Measurements from ENCODE around the gene LRP1. TPM values are rescaled to one million over a fixed set of nuclear protein-coding genes. Genes with fewer than 3 reads are reported as not detected.

LRP1 gene
- total and polyA plus RNA-seq, 2 of the 13 experiments (the other 11 are each of a cell fraction or from before 2014, with no cell fraction given): 14.7 to 30.8 TPM

DNA sequence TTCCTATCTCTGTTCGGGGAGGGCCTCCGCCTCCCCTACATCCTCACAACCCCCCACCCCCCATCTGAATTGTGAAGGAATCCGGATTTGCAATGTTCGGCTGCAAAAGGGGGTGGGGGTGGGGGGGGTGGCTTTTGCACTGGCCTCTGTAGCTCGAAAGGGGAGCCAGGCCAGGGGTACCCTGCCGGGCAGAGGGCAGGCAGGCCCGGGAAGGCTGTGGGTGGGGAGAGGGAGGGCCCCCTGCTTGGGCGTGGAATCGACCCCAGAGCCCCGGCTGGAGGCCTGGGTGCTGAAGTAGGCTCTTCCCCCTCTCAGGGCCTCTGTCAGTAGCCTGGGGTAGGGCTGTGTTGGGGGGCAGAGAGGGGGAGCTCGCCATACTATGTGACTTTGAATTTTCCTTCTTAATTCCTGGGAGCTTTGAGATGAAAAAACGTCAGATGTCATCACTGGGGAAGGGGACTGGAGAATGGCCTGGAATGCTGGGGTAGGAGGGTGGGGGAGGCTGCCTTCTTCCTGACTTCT, 1.1 kb downstream of the LRP1 start:
- Histone ChIP-seq H3K79me2 (ENCODE audit: insufficient read depth, low read length) (peaks cover 55% of the 10 kb centered on the region), H3K27ac (ENCODE audit: extremely low read length, insufficient read depth, low read length) (peak overlapping the region; percentile 59), H3K9ac (ENCODE audit: insufficient read depth, low read depth, low read length) (peak overlapping the region; percentile 76), H4K20me1 (ENCODE audit: insufficient read depth, low read length) (peaks cover 30% of the 10 kb centered on the region), H3K9me3 (ENCODE audit: low read length) (no peaks in the 10 kb centered on the region), H3K4me3 (replicated peaks in 1 of 3; ENCODE audit: insufficient read depth in 1 of 3, low read depth in 2 of 3, low read length in 3 of 3) (peak overlapping the region; percentile 87 to 96 (median 88)), H3K4me2 (ENCODE audit: low read depth, low read length) (peak overlapping the region; percentile 94), H2AFZ (ENCODE audit: low read length) (no peak overlapping the region), H3K36me3 (replicated peaks in 1 of 2; ENCODE audit: control insufficient read depth in 1 of 2, insufficient read depth in 2 of 2, low read length in 2 of 2) (peaks cover 2 to 3% of the 10 kb centered on the region in 2 experiments; a peak in 2 of 5 replicates), H3K27me3 (ENCODE audit: control insufficient read depth in 1 of 2, insufficient read depth in 2 of 2, low read length in 2 of 2) (no peaks in the 10 kb centered on the region; a peak in 1 of 5 replicates), H3K4me1 (ENCODE audit: insufficient read depth, low read length) (peaks cover 58% of the 10 kb centered on the region)
- FAIRE-seq (no peak), ATAC-seq (no peak), DNase-seq (ENCODE audit: low spot score) (no peak)
- in situ Hi-C loops (cut with HindIII; ENCODE audit: extremely low pct_ligation_motif_present, low pct_unique_long_range_greater_than_20kb): no loop called here
- CTCF ChIA-PET (ENCODE audit: low intra/inter-chr PET ratio, low total read pairs): no interaction called here
- no TSS peak for BruUV-seq (replicated peaks)
- 0% methylated on average over 5 of the region's 12 CpGs for WGBS (ENCODE audit: low lambda C conversion rate)
- intact Hi-C loops (cut with micrococcal nuclease; ENCODE audit: unreplicated experiment): no loop called here
- POLR2A ChIA-PET: interaction anchor here (0.6 to 16.0 kb wide), 7 partner anchors 8 to 113 kb away, joined by 4 to 827 read pairs (median 90); partner anchors contain the start of genes LRP1-AS, NAB2, STAT6 and TAC3
- TF ChIP-seq ZSCAN9 (CRISPR knock-in tag; IDR thresholded peaks at IDR 0.05; ENCODE audit: borderline replicate concordance) (no peak), RNF2 (conservative IDR thresholded peaks at IDR 0.05; ENCODE audit: low read depth) (no peak), TEAD3 (CRISPR knock-in tag; optimal IDR thresholded peaks at IDR 0.05; ENCODE audit: borderline replicate concordance) (peak; percentile 22), ZMYM3 (CRISPR knock-in tag; IDR thresholded peaks at IDR 0.05) (no peak), ZNF773 (CRISPR knock-in tag; IDR thresholded peaks at IDR 0.05; ENCODE audit: borderline replicate concordance) (no peak), JDP2 (CRISPR knock-in tag; IDR thresholded peaks at IDR 0.05; ENCODE audit: borderline replicate concordance) (no peak), ZBTB21 (CRISPR knock-in tag; IDR thresholded peaks at IDR 0.05) (no peak), GFI1 (CRISPR knock-in tag; IDR thresholded peaks at IDR 0.05; ENCODE audit: borderline replicate concordance) (0 out of 2 replicates have a peak, but pooled peaks have one; percentile 40), REL (CRISPR knock-in tag; conservative IDR thresholded peaks at IDR 0.05) (no peak), GPN1 (CRISPR knock-in tag; IDR thresholded peaks at IDR 0.05; ENCODE audit: borderline replicate concordance) (no peak), MYC (CRISPR knock-in tag; IDR thresholded peaks at IDR 0.05; ENCODE audit: borderline replicate concordance) (no peak)
- TF ChIP-seq, protein P1, sequence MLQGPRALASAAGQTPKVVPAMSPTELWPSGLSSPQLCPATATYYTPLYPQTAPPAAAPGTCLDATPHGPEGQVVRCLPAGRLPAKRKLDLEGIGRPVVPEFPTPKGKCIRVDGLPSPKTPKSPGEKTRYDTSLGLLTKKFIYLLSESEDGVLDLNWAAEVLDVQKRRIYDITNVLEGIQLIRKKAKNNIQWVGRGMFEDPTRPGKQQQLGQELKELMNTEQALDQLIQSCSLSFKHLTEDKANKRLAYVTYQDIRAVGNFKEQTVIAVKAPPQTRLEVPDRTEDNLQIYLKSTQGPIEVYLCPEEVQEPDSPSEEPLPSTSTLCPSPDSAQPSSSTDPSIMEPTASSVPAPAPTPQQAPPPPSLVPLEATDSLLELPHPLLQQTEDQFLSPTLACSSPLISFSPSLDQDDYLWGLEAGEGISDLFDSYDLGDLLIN (CRISPR knock-in tag; IDR thresholded peaks at IDR 0.05; ENCODE audit: borderline replicate concordance): no peak
- TF ChIP-seq, protein P2, sequence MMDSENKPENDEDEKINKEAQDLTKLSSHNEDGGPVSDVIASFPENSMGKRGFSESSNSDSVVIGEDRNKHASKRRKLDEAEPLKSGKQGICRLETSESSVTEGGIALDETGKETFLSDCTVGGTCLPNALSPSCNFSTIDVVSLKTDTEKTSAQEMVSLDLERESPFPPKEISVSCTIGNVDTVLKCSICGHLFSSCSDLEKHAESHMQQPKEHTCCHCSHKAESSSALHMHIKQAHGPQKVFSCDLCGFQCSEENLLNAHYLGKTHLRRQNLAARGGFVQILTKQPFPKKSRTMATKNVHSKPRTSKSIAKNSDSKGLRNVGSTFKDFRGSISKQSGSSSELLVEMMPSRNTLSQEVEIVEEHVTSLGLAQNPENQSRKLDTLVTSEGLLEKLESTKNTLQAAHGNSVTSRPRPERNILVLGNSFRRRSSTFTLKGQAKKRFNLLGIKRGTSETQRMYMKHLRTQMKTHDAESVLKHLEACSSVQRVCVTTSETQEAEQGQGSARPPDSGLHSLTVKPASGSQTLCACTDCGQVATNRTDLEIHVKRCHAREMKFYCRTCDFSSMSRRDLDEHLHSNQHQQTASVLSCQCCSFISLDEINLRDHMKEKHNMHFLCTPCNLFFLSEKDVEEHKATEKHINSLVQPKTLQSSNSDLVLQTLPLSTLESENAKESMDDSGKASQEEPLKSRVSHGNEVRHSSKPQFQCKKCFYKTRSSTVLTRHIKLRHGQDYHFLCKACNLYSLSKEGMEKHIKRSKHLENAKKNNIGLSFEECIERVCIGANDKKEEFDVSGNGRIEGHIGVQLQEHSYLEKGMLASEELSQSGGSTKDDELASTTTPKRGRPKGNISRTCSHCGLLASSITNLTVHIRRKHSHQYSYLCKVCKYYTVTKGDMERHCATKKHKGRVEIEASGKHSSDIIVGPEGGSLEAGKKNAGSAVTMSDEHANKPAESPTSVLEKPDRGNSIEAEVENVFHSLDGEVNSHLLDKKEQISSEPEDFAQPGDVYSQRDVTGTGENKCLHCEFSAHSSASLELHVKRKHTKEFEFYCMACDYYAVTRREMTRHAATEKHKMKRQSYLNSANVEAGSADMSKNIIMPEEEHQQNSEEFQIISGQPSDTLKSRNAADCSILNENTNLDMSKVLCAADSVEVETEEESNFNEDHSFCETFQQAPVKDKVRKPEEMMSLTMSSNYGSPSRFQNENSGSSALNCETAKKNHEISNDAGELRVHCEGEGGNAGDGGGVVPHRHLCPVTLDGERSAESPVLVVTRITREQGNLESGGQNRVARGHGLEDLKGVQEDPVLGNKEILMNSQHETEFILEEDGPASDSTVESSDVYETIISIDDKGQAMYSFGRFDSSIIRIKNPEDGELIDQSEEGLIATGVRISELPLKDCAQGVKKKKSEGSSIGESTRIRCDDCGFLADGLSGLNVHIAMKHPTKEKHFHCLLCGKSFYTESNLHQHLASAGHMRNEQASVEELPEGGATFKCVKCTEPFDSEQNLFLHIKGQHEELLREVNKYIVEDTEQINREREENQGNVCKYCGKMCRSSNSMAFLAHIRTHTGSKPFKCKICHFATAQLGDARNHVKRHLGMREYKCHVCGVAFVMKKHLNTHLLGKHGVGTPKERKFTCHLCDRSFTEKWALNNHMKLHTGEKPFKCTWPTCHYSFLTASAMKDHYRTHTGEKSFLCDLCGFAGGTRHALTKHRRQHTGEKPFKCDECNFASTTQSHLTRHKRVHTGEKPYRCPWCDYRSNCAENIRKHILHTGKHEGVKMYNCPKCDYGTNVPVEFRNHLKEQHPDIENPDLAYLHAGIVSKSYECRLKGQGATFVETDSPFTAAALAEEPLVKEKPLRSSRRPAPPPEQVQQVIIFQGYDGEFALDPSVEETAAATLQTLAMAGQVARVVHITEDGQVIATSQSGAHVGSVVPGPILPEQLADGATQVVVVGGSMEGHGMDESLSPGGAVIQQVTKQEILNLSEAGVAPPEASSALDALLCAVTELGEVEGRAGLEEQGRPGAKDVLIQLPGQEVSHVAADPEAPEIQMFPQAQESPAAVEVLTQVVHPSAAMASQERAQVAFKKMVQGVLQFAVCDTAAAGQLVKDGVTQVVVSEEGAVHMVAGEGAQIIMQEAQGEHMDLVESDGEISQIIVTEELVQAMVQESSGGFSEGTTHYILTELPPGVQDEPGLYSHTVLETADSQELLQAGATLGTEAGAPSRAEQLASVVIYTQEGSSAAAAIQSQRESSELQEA (CRISPR knock-in tag; IDR thresholded peaks at IDR 0.05; ENCODE audit: not compliant biosample characterization): no peak

Data from HepG2 (cell line).